T-cell (primary cell): ENCODE data around the gene ATRNL1. TPM values are rescaled to one million over a fixed set of nuclear protein-coding genes. Genes with fewer than 3 reads are reported as not detected.
"Not testable (repeated sequence)": the region's sequence is repeated elsewhere in the genome, so short reads cannot be mapped to it uniquely, and the experiment has no call there.

Experiments
- ATAC-seq, 4 experiments: fragments of 200-7000 bp in 3 of 4; fragments of 150-1000 bp in 1 of 4; cut with Tn5 transposase; replicated peaks in 1 of 4; 1 replicate in 3 of 4; 2 replicates in 1 of 4; pipeline ENCODE4 v1.10.0; 2021; ENCODE audit warnings: moderate library complexity in 3 of 4, mild to moderate bottlenecking in 2 of 4, moderate number of reproducible peaks in 1 of 4
- CTCF ChIA-PET, 2 donors: fragments of 300-600 bp; sonication (Branson Sonifier 250); formaldehyde crosslinking; loops; one replicate each; lab custom pipeline; 2022; ENCODE audit warnings: antibody characterized with exemption in 2 of 2; lab: Charles Lee
- POLR2A ChIA-PET, 2 donors: fragments of 300-600 bp; sonication (Branson Sonifier 250); formaldehyde crosslinking; loops; one replicate each; lab custom pipeline; 2022; ENCODE audit warnings: antibody characterized with exemption in 2 of 2; lab: Charles Lee
- DNase-seq, 35 experiments: peaks; one replicate each; pipeline versions ENCODE4 v3.0.0 to v3.0.0-alpha.2; 2013 to 2023
- H3K27ac ChIP-seq: one replicate; pipeline ENCODE4 v1.5.1; 2013; ENCODE audit warnings: low read length
- H3K27me3 ChIP-seq, 2 experiments: replicated peaks in 1 of 2; 1 replicate in 1 of 2; 2 replicates in 1 of 2; pipeline versions ENCODE4 v1.6.1 to v1.7.0; 2013; ENCODE audit warnings: low read length in 1 of 2, mixed read lengths in 1 of 2; ENCODE audit not compliant: control insufficient read depth in 2 of 2, insufficient read depth in 2 of 2; ENCODE audit errors: extremely low read depth in 1 of 2
- H3K36me3 ChIP-seq, 2 donors: 1 replicate in 1 of 2; 2 replicates in 1 of 2; pipeline versions ENCODE4 v1.6.1 to v1.7.0; 2013; ENCODE audit warnings: low read length in 1 of 2; ENCODE audit not compliant: control insufficient read depth in 2 of 2, insufficient read depth in 1 of 2; ENCODE audit errors: extremely low read depth in 1 of 2
- H3K4me1 ChIP-seq, 2 experiments: 1 replicate in 1 of 2; 2 replicates in 1 of 2; pipeline versions ENCODE4 v1.6.1 to v1.7.0; 2013; ENCODE audit warnings: low read length in 2 of 2, mixed read lengths in 1 of 2; ENCODE audit not compliant: insufficient read depth in 2 of 2, control insufficient read depth in 1 of 2; ENCODE audit errors: extremely low read depth in 1 of 2
- H3K4me3 ChIP-seq, 2 donors: 1 replicate in 1 of 2; 2 replicates in 1 of 2; pipeline versions ENCODE4 v1.5.1 to v1.7.0; 2013; ENCODE audit warnings: mild to moderate bottlenecking in 2 of 2, low read length in 1 of 2, moderate library complexity in 1 of 2; ENCODE audit not compliant: control insufficient read depth in 1 of 2; ENCODE audit errors: extremely low read depth in 1 of 2
- H3K9me3 ChIP-seq: 2 replicates; pipeline ENCODE4 v1.7.0; 2013
- H3K27ac Mint-ChIP-seq, 2 donors: one replicate each; pipeline ENCODE4 v1.8.0; 2020 to 2021; ENCODE audit warnings: mild to moderate bottlenecking in 2 of 2, mixed read lengths in 2 of 2
- H3K27me3 Mint-ChIP-seq, 2 donors: one replicate each; pipeline ENCODE4 v1.8.0; 2021 to 2022; ENCODE audit warnings: mixed read lengths in 2 of 2
- H3K36me3 Mint-ChIP-seq: one replicate; pipeline ENCODE4 v1.8.0; 2021; ENCODE audit warnings: mixed read lengths
- H3K4me1 Mint-ChIP-seq, 3 donors: one replicate each; pipeline ENCODE4 v1.8.0; 2020 to 2022; ENCODE audit warnings: mixed read lengths in 3 of 3, mild to moderate bottlenecking in 1 of 3
- H3K4me3 Mint-ChIP-seq, 3 donors: one replicate each; pipeline ENCODE4 v1.8.0; 2020 to 2022; ENCODE audit warnings: mild to moderate bottlenecking in 3 of 3, mixed read lengths in 3 of 3, moderate library complexity in 3 of 3
- H3K9me3 Mint-ChIP-seq, 3 donors: one replicate each; pipeline ENCODE4 v1.8.0; 2020 to 2022; ENCODE audit warnings: mixed read lengths in 3 of 3
- WGBS: methylation state at CpG from one replicate; pipeline ENCODE4 v1.1.5; 2013; ENCODE audit warnings: missing lambda C conversion rate; ENCODE audit not compliant: insufficient coverage; 5-methylcytosine and 5-hydroxymethylcytosine counted together
- total RNA-seq, 35 experiments: library from RNA in 6 of 35; stranded (reverse) in 6 of 35; fragments of 120-200 nt in 1 of 35; gene quantifications; one replicate each; pipeline versions ENCODE4 v1.2.1 to v1.2.4 and lab custom pipeline; 2013 to 2026

ATRNL1 gene
- total RNA-seq, 5 donors from 2014 or later (not counting 1 experiment from before 2014, with no cell fraction given) = 0.18 to 0.35 (median 0.20) TPM; not detected in 2

- Mint-ChIP-seq H3K4me1 (no peaks in the 10 kb centered on the region), H3K4me3 (no peak overlapping the region), H3K27ac (no peak overlapping the region), H3K36me3 (no peaks in the 10 kb centered on the region), H3K9me3 (peaks cover 0 to 12% (median 5%) of the 10 kb centered on the region in 3 donors), H3K27me3 (no peaks in the 10 kb centered on the region)
- CTCF ChIA-PET = no interaction called here
- Histone ChIP-seq H3K27ac (no peak overlapping the region), H3K4me3 (no peak overlapping the region), H3K9me3 (no peaks in the 10 kb centered on the region), H3K36me3 (no peaks in the 10 kb centered on the region), H3K4me1 (no peaks in the 10 kb centered on the region), H3K27me3 (no peaks in the 10 kb centered on the region)
- DNase-seq (no peak), ATAC-seq (no peak)
- WGBS = no CpG with 5 or more reads among the region's 1 CpG
- POLR2A ChIA-PET = no interaction called here
These were observed 242.2 kb downstream of the ATRNL1 start for GRCh38 chr10:115335366-115335765.

- 0% methylated on average over 1 of the region's 2 CpGs for WGBS
- ATAC-seq (no peak), DNase-seq (peak in 1 of 35 experiments; percentile 30)
- no peak overlapping the region for H3K27ac Mint-ChIP-seq
- H3K9me3 ChIP-seq = no peaks in the 10 kb centered on the region
- no peaks in the 10 kb centered on the region for H3K27me3 ChIP-seq
- peaks cover 0 to 7% (median 0%) of the 10 kb centered on the region in 3 donors for H3K9me3 Mint-ChIP-seq
- H3K36me3 ChIP-seq = no peaks in the 10 kb centered on the region
- H3K4me3 ChIP-seq = no peak overlapping the region
- H3K4me1 ChIP-seq = no peaks in the 10 kb centered on the region
- POLR2A ChIA-PET = no interaction called here
- no peaks in the 10 kb centered on the region for H3K27me3 Mint-ChIP-seq
- H3K4me3 Mint-ChIP-seq = no peak overlapping the region
- H3K36me3 Mint-ChIP-seq = no peaks in the 10 kb centered on the region
- CTCF ChIA-PET = no interaction called here
- H3K27ac ChIP-seq = no peak overlapping the region
- no peaks in the 10 kb centered on the region for H3K4me1 Mint-ChIP-seq
These were observed 262.1 kb downstream of the ATRNL1 start for GRCh38 chr10:115355162-115355760.

- H3K27me3 Mint-ChIP-seq, H3K4me3 Mint-ChIP-seq, POLR2A ChIA-PET, H3K4me1 ChIP-seq, H3K27me3 ChIP-seq, H3K36me3 ChIP-seq, ATAC-seq, CTCF ChIA-PET, DNase-seq, H3K4me1 Mint-ChIP-seq, H3K27ac ChIP-seq, H3K36me3 Mint-ChIP-seq, H3K4me3 ChIP-seq, H3K9me3 ChIP-seq, H3K27ac Mint-ChIP-seq: not testable (repeated sequence)
- H3K9me3 Mint-ChIP-seq = peaks cover 4 to 20% (median 10%) of the 10 kb centered on the region in 3 donors
- 93% methylated on average over 16 of the region's 18 CpGs for WGBS
These were observed 274.8 kb downstream of the ATRNL1 start for GRCh38 chr10:115367920-115368319.

- H3K9me3 Mint-ChIP-seq = peaks cover 10 to 22% (median 12%) of the 10 kb centered on the region in 3 donors
- Histone ChIP-seq H3K4me3 (no peak overlapping the region), H3K4me1 (no peaks in the 10 kb centered on the region), H3K27ac (no peak overlapping the region), H3K9me3 (no peaks in the 10 kb centered on the region), H3K36me3 (no peaks in the 10 kb centered on the region), H3K27me3 (no peaks in the 10 kb centered on the region)
- no peak overlapping the region for H3K4me3 Mint-ChIP-seq
- WGBS = no CpG with 5 or more reads among the region's 1 CpG
- no peaks in the 10 kb centered on the region for H3K27me3 Mint-ChIP-seq
- no peaks in the 10 kb centered on the region for H3K4me1 Mint-ChIP-seq
- CTCF ChIA-PET = no interaction called here
- no peak for DNase-seq
- POLR2A ChIA-PET = no interaction called here
- no peak for ATAC-seq
- no peaks in the 10 kb centered on the region for H3K36me3 Mint-ChIP-seq
- no peak overlapping the region for H3K27ac Mint-ChIP-seq
These were observed 285.9 kb downstream of the ATRNL1 start for GRCh38 chr10:115379064-115379463.

- H3K27me3 ChIP-seq = no peaks in the 10 kb centered on the region
- DNase-seq = no peak
- H3K9me3 ChIP-seq = no peaks in the 10 kb centered on the region
- H3K4me3 ChIP-seq = no peak overlapping the region
- POLR2A ChIA-PET = no interaction called here
- CTCF ChIA-PET = no interaction called here
- H3K4me1 ChIP-seq = no peaks in the 10 kb centered on the region
- no peak overlapping the region for H3K27ac Mint-ChIP-seq
- H3K4me3 Mint-ChIP-seq = no peak overlapping the region
- no CpG with 5 or more reads among the region's 1 CpG for WGBS
- no peaks in the 10 kb centered on the region for H3K36me3 ChIP-seq
- ATAC-seq = no peak
- H3K9me3 Mint-ChIP-seq = peaks cover 0 to 7% (median 0%) of the 10 kb centered on the region in 3 donors
- no peaks in the 10 kb centered on the region for H3K4me1 Mint-ChIP-seq
- no peaks in the 10 kb centered on the region for H3K36me3 Mint-ChIP-seq
- no peak overlapping the region for H3K27ac ChIP-seq
- no peaks in the 10 kb centered on the region for H3K27me3 Mint-ChIP-seq
These were observed 291.5 kb downstream of the ATRNL1 start for GRCh38 chr10:115384665-115385064.

- ATAC-seq = no peak
- Histone ChIP-seq H3K9me3 (no peaks in the 10 kb centered on the region), H3K27ac (no peak overlapping the region), H3K4me3 (no peak overlapping the region), H3K27me3 (no peaks in the 10 kb centered on the region), H3K36me3 (no peaks in the 10 kb centered on the region), H3K4me1 (no peaks in the 10 kb centered on the region)
- DNase-seq = no peak
- no CpG with 5 or more reads among the region's 1 CpG for WGBS
- ChIA-PET CTCF (no interaction called here), POLR2A (no interaction called here)
- Mint-ChIP-seq H3K36me3 (no peaks in the 10 kb centered on the region), H3K9me3 (peaks cover 0 to 14% (median 3%) of the 10 kb centered on the region in 3 donors), H3K4me1 (no peaks in the 10 kb centered on the region), H3K27me3 (no peaks in the 10 kb centered on the region), H3K4me3 (no peak overlapping the region), H3K27ac (no peak overlapping the region)
These were observed 297.4 kb downstream of the ATRNL1 start for GRCh38 chr10:115390607-115391006.

- Histone ChIP-seq H3K9me3 (no peaks in the 10 kb centered on the region), H3K27me3 (no peaks in the 10 kb centered on the region), H3K4me1 (no peaks in the 10 kb centered on the region), H3K27ac (no peak overlapping the region), H3K4me3 (no peak overlapping the region), H3K36me3 (no peaks in the 10 kb centered on the region)
- H3K4me3 Mint-ChIP-seq = no peak overlapping the region
- WGBS = no CpG with 5 or more reads among the region's 2 CpGs
- POLR2A ChIA-PET = no interaction called here
- no peaks in the 10 kb centered on the region for H3K27me3 Mint-ChIP-seq
- CTCF ChIA-PET = no interaction called here
- H3K27ac Mint-ChIP-seq = no peak overlapping the region
- no peaks in the 10 kb centered on the region for H3K4me1 Mint-ChIP-seq
- DNase-seq = no peak
- ATAC-seq = no peak
- H3K36me3 Mint-ChIP-seq = no peaks in the 10 kb centered on the region
- H3K9me3 Mint-ChIP-seq = peaks cover 8 to 19% (median 11%) of the 10 kb centered on the region in 3 donors
These were observed 304.9 kb downstream of the ATRNL1 start for GRCh38 chr10:115398026-115398425.
